Stomach (tissue), 9 donors: ENCODE data around the gene SRGAP2C. TPM values are rescaled to one million over a fixed set of nuclear protein-coding genes. Genes with fewer than 3 reads are reported as not detected.
"Not testable (repeated sequence)": the region's sequence is repeated elsewhere in the genome, so short reads cannot be mapped to it uniquely, and the experiment has no call there.

Experiments
- DNase-seq, 2 donors: peaks; one replicate each; pipeline versions ENCODE4 v3.0.0 to v3.0.0-alpha.2; 2013 to 2019
- H3K27ac ChIP-seq, 5 donors: fragments of 200-600 bp in 4 of 5; sonication (generic) in 4 of 5; one replicate each; pipeline ENCODE4 v1.5.1; 2013 to 2019; ENCODE audit warnings: mild to moderate bottlenecking in 1 of 5, moderate library complexity in 1 of 5
- H3K27me3 ChIP-seq, 3 donors: fragments of 200-600 bp; sonication (generic); one replicate each; pipeline ENCODE4 v1.5.1; 2017 to 2019; ENCODE audit warnings: mixed run types in 1 of 3
- H3K36me3 ChIP-seq, 4 donors: fragments of 200-600 bp; sonication (generic); 1 replicate in 3 of 4; 2 replicates in 1 of 4; pipeline ENCODE4 v1.5.1; 2016 to 2019
- H3K4me1 ChIP-seq, 4 donors: fragments of 200-600 bp; sonication (generic); one replicate each; pipeline ENCODE4 v1.5.1; 2016 to 2019
- H3K4me3 ChIP-seq, 4 donors: fragments of 200-600 bp; sonication (generic) in 3 of 4; one replicate each; pipeline ENCODE4 v1.5.1; 2016 to 2019; ENCODE audit warnings: mild to moderate bottlenecking in 1 of 4
- H3K9me3 ChIP-seq, 4 donors: fragments of 200-600 bp; sonication (generic); one replicate each; pipeline ENCODE4 v1.5.1; 2016 to 2019
- WGBS, 5 donors: extraction: QIAGEN DNeasy Blood & Tissue Kit in 3 of 5; methylation state at CpG; one replicate each; pipeline versions ENCODE4 v1.1.5 to v1.1.7; 2013 to 2018; 5-methylcytosine and 5-hydroxymethylcytosine counted together
- intact Hi-C: fragments of 100-400 bp; cut with DNase I; formaldehyde crosslinking; loops from one replicate; pipeline ENCODE4 v1.15.1; 2023; ENCODE audit warnings: low total_unique reads
- polyA plus RNA-seq, 3 donors: library from polyadenylated mRNA; stranded (reverse); fragments of 200-250 nt; gene quantifications; one replicate each; pipeline ENCODE4 v1.2.3, GENCODE V29; 2013
- total RNA-seq, 5 donors: library from RNA; depleted of rRNA; stranded (reverse); fragments of >200 nt; gene quantifications; one replicate each; pipeline versions ENCODE4 v1.1.0 to v1.2.3, GENCODE V29; 2014 to 2016
- donor health status: healthy with polysubstance abuse.
- donor health status: Bipolar disorder and iron deficiency.
- donor health status: healthy.

The SRGAP2C gene
- total and polyA plus RNA-seq, 8 donors: 2.3 to 17.6 (median 4.4) TPM

DNA sequence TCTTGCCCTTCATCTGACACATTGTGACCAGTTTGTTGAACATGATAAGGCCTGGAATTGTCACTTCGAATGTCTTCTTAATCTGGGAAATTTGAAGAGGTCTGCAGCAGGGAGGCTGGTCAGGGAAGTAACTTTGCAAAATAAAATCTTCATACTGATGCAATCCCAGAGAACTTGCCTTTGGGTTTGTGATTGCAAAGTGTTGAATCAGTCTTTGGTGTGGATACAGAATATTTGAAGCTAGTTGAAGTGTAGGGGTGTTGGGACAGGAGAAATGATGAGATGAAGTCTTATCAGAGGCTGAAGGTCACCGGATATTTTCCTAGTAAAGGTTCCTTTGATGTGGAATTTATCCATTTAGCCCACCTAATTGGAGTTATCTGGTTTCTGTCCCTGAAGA, 42.1 kb downstream of the SRGAP2C start:
- DNase-seq, H3K27ac ChIP-seq, H3K4me1 ChIP-seq, H3K27me3 ChIP-seq, intact Hi-C loops, H3K4me3 ChIP-seq, H3K9me3 ChIP-seq, H3K36me3 ChIP-seq: not testable (repeated sequence)
- 80 to 100% (median 90%) methylated on average over 1 of the region's 2 CpGs for WGBS, 5 donors

DNA sequence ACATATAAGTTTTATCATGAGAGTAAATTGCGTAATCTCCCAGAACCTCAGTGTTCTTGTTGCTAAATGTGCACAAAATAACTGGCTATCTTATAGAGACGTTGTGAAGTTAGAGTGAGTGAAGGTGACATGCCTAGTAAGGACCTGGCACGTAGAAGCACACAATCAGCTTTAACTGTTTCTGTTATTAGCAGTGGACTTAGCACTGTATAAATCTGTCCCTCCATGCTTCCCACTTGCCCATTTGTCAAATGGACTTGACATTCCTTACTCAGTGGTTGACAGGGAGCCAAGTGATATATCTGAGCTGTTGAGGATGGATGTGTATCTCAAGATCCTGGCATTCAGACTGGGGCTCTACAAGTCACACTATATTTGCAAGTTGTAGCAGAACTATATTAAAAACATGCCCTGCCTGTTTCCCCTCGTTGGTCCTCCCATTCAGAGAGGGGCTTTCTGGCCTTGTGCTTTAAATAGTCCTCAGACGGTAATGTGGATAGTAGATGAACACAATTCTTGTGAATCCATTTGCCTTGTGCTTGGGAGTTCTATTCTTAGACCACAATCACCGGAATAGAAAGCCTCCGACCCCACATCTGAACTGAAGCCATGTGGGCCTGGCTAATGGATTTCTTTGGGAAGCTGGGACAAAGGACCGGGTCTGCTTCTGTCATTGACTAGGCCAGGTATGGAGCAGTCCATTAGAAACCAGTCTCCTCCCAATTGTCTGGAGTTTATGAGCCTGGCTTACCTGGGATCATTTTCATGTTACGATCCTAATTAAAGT, 43.0 kb downstream of the SRGAP2C start:
- H3K4me3 ChIP-seq, H3K27ac ChIP-seq, DNase-seq, H3K36me3 ChIP-seq, intact Hi-C loops, H3K27me3 ChIP-seq, H3K9me3 ChIP-seq, H3K4me1 ChIP-seq: not testable (repeated sequence)
- WGBS, 5 donors: 69 to 100% (median 79%) methylated on average over 1 to 3 of the region's 9 CpGs; no CpG with 5 or more reads in 1 of the 5 donors

DNA sequence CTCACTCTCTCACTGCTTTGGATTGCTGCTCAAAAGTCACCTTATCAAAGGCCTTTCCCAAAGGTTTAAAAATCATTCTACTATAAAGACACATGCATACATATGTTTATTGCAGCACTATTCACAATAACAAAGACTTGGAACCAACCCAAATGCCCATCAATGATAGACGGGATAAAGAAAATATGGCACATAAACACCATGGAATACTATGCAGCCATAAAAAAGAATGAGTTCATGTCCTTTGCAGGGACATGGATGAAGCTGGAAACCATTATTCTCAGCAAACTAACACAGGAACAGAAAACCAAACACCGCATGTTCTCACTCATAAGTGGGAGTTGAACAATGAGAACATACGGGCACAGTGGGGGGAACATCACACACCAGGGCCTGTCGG, 45.9 kb downstream of the SRGAP2C start:
- H3K36me3 ChIP-seq, intact Hi-C loops, DNase-seq, H3K4me1 ChIP-seq, H3K27ac ChIP-seq, H3K9me3 ChIP-seq, H3K4me3 ChIP-seq, H3K27me3 ChIP-seq: not testable (repeated sequence)
- 75 to 92% (median 88%) methylated on average over 1 to 2 of the region's 4 CpGs for WGBS, 5 donors

DNA sequence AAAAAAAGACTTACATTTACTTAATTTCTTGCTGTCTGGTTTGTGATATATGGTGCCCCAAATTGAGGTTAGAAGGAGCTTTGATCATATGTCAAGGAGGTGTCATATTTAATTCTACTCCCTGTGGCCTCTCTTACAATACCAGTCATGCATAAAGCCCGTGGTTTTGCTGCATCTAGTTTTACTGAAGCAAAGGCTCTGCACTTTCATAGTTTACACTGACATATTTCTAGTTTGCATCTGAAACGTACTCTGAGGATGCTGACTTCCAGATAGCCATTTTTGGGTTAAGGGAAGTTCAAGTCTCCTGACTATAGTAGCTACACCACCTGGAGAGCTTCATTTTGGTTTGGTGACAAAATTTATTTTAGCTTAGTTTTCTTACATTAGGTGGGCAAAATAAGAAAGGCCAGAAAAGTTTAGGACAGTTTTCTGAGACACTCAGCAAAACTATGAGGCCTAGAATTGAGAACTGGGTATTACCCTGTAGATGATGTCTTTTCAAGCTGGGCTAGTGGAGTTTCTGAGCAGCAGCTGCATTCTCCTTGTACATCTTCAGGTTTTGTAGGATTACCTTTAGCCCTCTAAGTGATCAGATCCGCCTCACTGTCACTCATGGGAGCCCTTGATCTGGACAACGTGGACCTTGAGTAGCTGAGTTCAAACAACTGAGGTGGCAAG, 47.8 kb downstream of the SRGAP2C start:
- H3K4me3 ChIP-seq, H3K27me3 ChIP-seq, H3K27ac ChIP-seq, H3K36me3 ChIP-seq, H3K9me3 ChIP-seq, DNase-seq, H3K4me1 ChIP-seq, intact Hi-C loops: not testable (repeated sequence)
- WGBS, 5 donors: 56 to 92% (median 68%) methylated on average over 1 to 2 of the region's 4 CpGs

DNA sequence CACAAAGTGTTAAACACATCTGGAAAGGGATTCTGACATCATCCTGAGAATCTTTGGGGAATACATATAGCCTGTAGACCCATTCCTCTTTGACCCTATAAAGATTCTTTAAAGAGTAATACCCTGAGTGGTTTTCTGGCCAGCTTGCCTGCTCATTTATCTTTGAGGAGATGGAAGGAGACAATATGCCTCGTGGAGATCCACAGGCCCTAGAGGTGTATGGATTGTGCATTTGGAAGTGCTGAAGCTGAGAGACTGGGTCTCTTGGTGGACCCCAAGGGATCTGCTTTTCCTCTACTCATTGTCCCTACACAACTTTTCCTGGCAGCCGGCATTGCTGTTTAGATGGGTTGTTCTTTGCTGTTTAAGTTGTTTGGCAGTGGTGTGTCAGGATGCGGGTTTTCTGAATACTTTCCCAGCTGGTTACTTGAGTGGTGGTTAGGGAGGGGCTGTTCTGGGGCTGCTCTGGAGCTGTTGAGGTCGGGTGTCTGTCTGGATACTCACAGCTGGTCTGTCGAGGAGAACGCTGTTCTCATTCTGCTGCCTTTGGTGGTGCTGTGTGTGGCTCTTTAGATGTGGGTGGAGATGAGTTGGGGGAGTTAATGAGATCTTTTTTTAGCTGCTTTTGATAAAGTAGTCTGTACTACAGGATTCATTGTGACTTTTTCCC, 49.5 kb downstream of the SRGAP2C start:
- H3K27ac ChIP-seq, H3K4me1 ChIP-seq, H3K27me3 ChIP-seq, H3K4me3 ChIP-seq, H3K36me3 ChIP-seq, H3K9me3 ChIP-seq, DNase-seq, intact Hi-C loops: not testable (repeated sequence)
- 20 to 56% methylated on average over 1 to 2 of the region's 6 CpGs; no CpG with 5 or more reads in 3 of the 5 donors for WGBS, 5 donors

DNA sequence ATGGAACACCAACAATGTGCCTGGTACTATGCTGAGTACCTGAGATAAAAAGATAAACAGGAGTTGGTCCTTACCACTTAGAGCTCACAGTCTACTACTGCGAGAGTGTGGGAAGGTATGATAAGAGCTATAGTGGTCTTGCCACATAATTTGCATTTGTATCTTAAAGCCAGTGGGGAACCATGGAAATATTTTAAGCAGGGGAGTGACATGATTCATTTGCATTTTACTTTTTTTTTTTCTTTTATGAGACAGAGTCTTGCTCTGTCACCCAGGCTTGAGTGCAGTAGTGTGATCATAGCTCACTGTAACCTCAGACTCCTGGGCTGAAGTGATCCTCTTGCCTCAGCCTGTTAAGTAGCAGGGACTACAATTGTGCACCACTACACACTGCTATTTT, 53.6 kb downstream of the SRGAP2C start:
- 43 to 64% (median 55%) methylated on average over 1 of the region's 1 CpG for WGBS, 5 donors
- H3K9me3 ChIP-seq, H3K27ac ChIP-seq, intact Hi-C loops, DNase-seq, H3K4me3 ChIP-seq, H3K4me1 ChIP-seq, H3K36me3 ChIP-seq, H3K27me3 ChIP-seq: not testable (repeated sequence)

DNA sequence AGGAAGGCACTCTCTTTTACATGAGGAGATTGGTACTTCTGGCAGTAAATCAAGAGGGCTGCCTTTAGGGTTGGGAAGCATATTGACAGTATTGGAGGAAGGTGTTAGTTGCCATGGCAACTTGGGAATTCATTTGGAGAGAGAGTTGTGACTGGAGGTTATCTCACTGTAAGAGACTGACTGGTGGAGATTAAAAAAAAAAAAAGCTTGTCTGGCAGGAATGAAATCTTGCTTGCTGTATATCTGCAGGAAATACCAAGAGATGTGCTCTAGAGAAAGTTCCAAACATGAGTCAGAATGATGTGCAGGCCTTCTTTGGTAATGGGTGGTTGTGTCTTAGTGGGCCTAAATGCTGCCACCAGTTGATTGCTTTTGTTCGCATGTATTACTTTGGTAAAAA, 59.1 kb downstream of the SRGAP2C start:
- intact Hi-C loops, H3K4me1 ChIP-seq, H3K9me3 ChIP-seq, DNase-seq, H3K36me3 ChIP-seq, H3K27ac ChIP-seq, H3K4me3 ChIP-seq, H3K27me3 ChIP-seq: not testable (repeated sequence)
- WGBS, 5 donors: no CpG with 5 or more reads among the region's 1 CpG

DNA sequence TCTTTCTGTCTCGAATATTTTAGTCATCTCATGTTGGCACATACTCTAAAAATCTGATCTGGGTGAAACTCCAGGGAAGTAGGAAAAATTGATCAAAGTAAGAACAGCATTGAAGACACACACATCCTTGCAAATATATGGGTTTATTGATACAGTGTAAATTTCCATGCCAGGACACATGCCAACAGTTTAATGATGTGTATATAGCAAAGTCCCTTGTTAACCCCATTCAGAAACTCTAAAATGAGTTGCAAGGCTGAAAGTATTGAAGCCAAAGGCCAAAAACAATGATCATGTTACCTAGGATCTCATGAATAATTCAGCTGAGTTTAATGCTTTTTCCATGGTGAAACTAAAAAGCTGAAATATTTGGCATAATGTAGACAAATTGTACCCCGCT, 61.6 kb downstream of the SRGAP2C start:
- H3K27me3 ChIP-seq, H3K4me3 ChIP-seq, H3K4me1 ChIP-seq, intact Hi-C loops, H3K9me3 ChIP-seq, H3K27ac ChIP-seq, H3K36me3 ChIP-seq, DNase-seq: not testable (repeated sequence)
- 100% methylated on average over 1 of the region's 2 CpGs; no CpG with 5 or more reads in 4 of the 5 donors for WGBS, 5 donors

DNA sequence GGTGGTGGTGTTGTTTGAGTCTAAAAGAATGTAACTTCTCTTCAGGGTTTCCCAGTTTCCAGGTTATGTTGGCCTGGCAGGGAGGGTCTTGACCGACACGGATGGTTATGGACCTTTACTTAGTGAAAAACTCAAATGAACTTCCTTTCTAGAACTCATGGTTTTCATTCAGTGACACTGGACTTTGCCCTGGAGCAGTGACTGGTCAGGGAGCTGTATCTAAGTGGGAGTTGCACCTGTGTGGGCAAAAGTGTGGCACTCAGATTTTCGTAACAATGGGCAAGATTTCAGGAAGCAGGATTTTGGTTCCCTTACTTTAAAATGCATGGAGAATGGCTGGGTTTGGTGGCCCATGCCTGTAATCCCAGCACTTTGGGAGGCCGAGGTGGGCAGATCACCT, 67.9 kb downstream of the SRGAP2C start:
- H3K36me3 ChIP-seq, DNase-seq, H3K9me3 ChIP-seq, H3K4me3 ChIP-seq, intact Hi-C loops, H3K4me1 ChIP-seq, H3K27ac ChIP-seq, H3K27me3 ChIP-seq: not testable (repeated sequence)
- WGBS, 5 donors: no CpG with 5 or more reads among the region's 4 CpGs

DNA sequence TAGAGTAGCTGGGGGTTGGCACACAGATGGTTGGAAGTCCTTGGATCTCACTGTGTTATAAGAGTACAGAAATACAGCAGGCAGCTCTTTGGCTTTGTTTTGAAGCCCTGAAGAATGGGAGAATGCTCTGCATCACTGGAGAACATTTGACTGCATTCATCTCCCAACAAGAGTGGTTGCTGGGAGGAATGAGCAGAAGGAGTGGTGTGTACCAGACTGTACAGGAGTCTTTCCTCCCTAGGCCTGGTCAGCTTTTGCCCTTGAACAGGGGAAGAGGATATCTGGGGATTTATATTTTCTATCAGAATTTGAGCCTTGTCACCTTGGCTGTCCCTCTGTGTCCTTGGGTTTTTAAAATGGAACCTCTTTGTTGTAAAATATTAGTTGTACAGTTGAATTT, 69.8 kb downstream of the SRGAP2C start:
- intact Hi-C loops, H3K4me1 ChIP-seq, H3K9me3 ChIP-seq, H3K27ac ChIP-seq, H3K36me3 ChIP-seq, DNase-seq, H3K4me3 ChIP-seq, H3K27me3 ChIP-seq: not testable (repeated sequence)

DNA sequence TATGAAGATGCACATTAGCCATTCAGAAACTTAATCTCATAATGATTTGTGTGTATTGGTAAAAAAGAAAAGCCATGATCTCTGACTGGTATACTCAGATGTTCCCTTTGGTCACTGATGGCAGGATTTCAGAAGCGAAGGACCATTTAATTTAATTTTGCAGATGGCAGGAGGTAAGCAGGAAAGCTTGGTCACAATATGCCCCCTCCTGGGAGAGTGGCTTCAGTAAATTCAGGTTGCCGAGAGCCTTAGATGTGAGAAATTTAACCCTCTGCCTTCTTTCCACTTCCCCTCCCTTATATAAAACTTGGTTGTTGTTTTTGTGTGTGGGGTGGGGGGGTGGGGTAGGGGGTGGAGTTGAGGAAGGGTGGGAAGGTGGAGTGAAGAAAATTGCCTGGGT, 72.9 kb downstream of the SRGAP2C start:
- intact Hi-C loops, H3K9me3 ChIP-seq, H3K27ac ChIP-seq, H3K36me3 ChIP-seq, H3K27me3 ChIP-seq, H3K4me1 ChIP-seq, DNase-seq, H3K4me3 ChIP-seq: not testable (repeated sequence)
- no CpG with 5 or more reads among the region's 2 CpGs for WGBS, 5 donors

DNA sequence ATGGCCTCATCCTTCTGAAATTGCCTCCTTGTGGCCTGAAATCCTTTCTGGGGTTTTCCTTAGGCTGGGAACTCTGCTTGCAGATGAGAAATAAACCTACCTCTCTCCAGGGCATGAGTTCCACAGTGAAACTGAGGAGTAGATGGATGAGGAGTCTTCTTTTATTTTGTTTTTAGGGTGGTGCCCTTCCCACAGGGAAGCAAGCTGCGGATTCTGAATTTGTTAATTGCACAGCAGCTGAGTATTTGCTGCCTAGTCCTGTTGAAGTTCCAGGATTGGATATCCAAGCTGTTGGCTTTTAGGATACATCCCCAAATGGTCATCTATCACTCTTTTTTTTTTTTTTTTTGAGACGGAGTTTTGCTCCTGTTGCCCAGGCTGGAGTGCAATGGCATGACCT, 73.4 kb downstream of the SRGAP2C start:
- H3K4me3 ChIP-seq, H3K27me3 ChIP-seq, H3K36me3 ChIP-seq, H3K4me1 ChIP-seq, DNase-seq, H3K9me3 ChIP-seq, H3K27ac ChIP-seq, intact Hi-C loops: not testable (repeated sequence)
- WGBS, 5 donors: 86 to 100% (median 94%) methylated on average over 1 to 2 of the region's 2 CpGs
